ENCODE measurements around the gene RHBDD2. TPM values are rescaled to one million over a fixed set of nuclear protein-coding genes. Genes with fewer than 3 reads are reported as not detected.

The RHBDD2 gene
- total and polyA plus RNA-seq, 2 donors (not counting 3 experiments of a cell fraction or from before 2014, with no cell fraction given): 36.7 to 99.2 TPM

DNA sequence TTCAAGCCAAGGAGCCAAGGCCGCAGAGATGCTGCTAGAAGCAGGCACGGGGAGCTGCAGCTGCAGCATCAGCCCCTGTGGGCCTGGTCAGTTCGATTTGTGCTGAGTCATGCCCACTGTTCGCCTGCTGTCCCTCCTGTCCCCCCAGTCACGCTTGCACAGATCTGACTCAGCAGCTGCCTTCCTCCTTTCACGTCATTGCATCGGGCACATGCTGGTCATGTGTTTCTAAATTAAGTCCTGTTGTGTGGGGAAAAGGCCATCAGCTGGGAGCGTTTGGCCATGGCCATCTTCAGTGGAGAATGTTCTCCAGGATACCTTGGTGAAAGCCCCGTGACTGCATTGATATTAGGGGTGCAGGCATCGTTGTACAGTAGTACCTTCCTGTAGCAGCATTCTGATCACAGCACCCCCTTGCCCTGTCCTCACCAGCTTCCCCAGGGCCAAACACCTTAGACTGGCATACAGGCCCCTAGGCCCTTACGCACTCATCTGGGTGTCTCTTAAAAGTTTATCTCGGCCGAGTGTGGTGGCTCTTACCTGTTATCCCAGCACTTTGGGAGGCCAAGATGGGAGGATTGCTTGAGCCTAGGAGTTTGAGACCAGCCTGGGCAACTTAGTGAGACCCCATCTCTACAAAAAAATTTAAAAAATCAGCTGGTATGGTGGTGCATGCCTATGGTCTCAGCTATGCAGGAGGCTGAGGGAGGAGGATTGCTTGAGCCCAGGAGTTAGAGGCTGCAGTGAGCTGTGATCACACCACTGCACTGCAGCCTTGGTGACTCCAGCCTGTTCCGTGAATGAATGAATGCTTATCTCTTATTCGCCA is 59.3 kb downstream of the RHBDD2 start:
- dilution Hi-C loops (cut with MboI; ENCODE audit: extremely low pct_ligation_motif_present, low sequenced_read_pairs): no loop called here
- no TSS peak for BruUV-seq (replicated peaks)
- no peak overlapping the region for H3K4me2 ChIP-seq (ENCODE audit: insufficient read depth, low read length)

More for the DNA sequence above, 59.3 kb downstream of the RHBDD2 start:
- H3K9me3 ChIP-seq (replicated peaks; ENCODE audit: control insufficient read depth, insufficient read depth, low read length): no peaks in the 10 kb centered on the region
- H3K36me3 ChIP-seq (ENCODE audit: control insufficient read depth in 2 of 2, extremely low read depth in 1 of 2, insufficient read depth in 2 of 2, low read length in 2 of 2): no peaks in the 10 kb centered on the region
- no peaks in the 10 kb centered on the region for H3K27me3 ChIP-seq (ENCODE audit: control insufficient read depth in 2 of 2, insufficient read depth in 2 of 2, low read length in 2 of 2)
- H3K4me3 ChIP-seq (replicated peaks in 1 of 3; ENCODE audit: insufficient read depth in 1 of 3, low read depth in 1 of 3, low read length in 3 of 3): no peak overlapping the region
- FAIRE-seq (peak; percentile 65), DNase-seq (ENCODE audit: low read depth, low spot score) (peak; percentile 33)
- no peak overlapping the region for H2AFZ ChIP-seq (ENCODE audit: low read depth, low read length)
- H3K79me2 ChIP-seq (ENCODE audit: control insufficient read depth, insufficient read depth, low read length): peaks cover 3% of the 10 kb centered on the region
- TF ChIP-seq, protein P1, sequence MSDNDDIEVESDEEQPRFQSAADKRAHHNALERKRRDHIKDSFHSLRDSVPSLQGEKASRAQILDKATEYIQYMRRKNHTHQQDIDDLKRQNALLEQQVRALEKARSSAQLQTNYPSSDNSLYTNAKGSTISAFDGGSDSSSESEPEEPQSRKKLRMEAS (IDR thresholded peaks at IDR 0.05; ENCODE audit: insufficient read depth, insufficient read length): no peak
- TF ChIP-seq EZH2 (IDR thresholded peaks at IDR 0.05; ENCODE audit: borderline replicate concordance, low read depth, low read length, severe bottlenecking) (no peak), JUN (IDR thresholded peaks at IDR 0.05; ENCODE audit: borderline replicate concordance, insufficient read depth, insufficient read length, low read depth) (no peak), POLR2A (IDR thresholded peaks at IDR 0.05; ENCODE audit: low read depth, low read length) (no peak), FOS (IDR thresholded peaks at IDR 0.05; ENCODE audit: borderline replicate concordance, insufficient read depth, low read length) (no peak), CTCF (IDR thresholded peaks at IDR 0.05; ENCODE audit: extremely low read depth in 1 of 2, insufficient read depth in 1 of 2, low read depth in 1 of 2, low read length in 2 of 2) (no peak), GATA2 (IDR thresholded peaks at IDR 0.05; ENCODE audit: insufficient read depth, insufficient read length, low read depth, low read length) (no peak), POLR2AphosphoS5 (IDR thresholded peaks at IDR 0.05; ENCODE audit: insufficient read depth, low read depth, low read length) (no peak), MYC (IDR thresholded peaks at IDR 0.05; ENCODE audit: low read depth, low read length) (no peak)
- peaks cover 5% of the 10 kb centered on the region for H3K4me1 ChIP-seq (ENCODE audit: control insufficient read depth, extremely low read depth, insufficient read depth, low read length)
- H3K9ac ChIP-seq (replicated peaks; ENCODE audit: extremely low read depth, insufficient read depth, low read length): no peak overlapping the region
- POLR2A ChIA-PET: no interaction called here
- CTCF ChIA-PET: interaction anchor here (0.7 to 1.0 kb wide), 2 partner anchors 17 to 71 kb away, joined by 3 read pairs; no protein-coding TSS in a partner anchor
- no peak overlapping the region for H3K27ac ChIP-seq (ENCODE audit: insufficient read depth, low read depth, low read length)
- H3K9me1 ChIP-seq (replicated peaks; ENCODE audit: control insufficient read depth, extremely low read depth, insufficient read depth, low read length): no peaks in the 10 kb centered on the region
- intact Hi-C loops (cut with micrococcal nuclease): no loop called here
- no peaks in the 10 kb centered on the region for H4K20me1 ChIP-seq (replicated peaks; ENCODE audit: control insufficient read depth, extremely low read depth, insufficient read depth, low read length)

Small RNAs within 50 kb of the gene (microRNA-seq; reads per million reads assigned to microRNA genes)
- not detected for gene MIR4651 (ENCODE audit: borderline number of aligned reads, borderline replicate concordance)

Other genes with a start within 250 kb of the RHBDD2 start
- 45.1 and 47.6 TPM in 2 replicates for gene HIP1, start 140.1 kb upstream of the RHBDD2 start, total RNA-seq
- gene HIP1, start 140.1 kb upstream of the RHBDD2 start, polyA plus RNA-seq: 22.3 and 23.7 TPM in 2 replicates
- gene CCL26, start 106.8 kb upstream of the RHBDD2 start, total RNA-seq: not detected in 2 replicates
- not detected in 2 replicates for gene CCL26, start 106.8 kb upstream of the RHBDD2 start, polyA plus RNA-seq
- gene CCL24, start 65.2 kb upstream of the RHBDD2 start, total RNA-seq: not detected in 2 replicates
- gene CCL24, start 65.2 kb upstream of the RHBDD2 start, polyA plus RNA-seq: not detected in 2 replicates
- 71.9 and 73.6 TPM in 2 replicates for gene POR, start 36.1 kb downstream of the RHBDD2 start, total RNA-seq
- 59.5 and 78.2 TPM in 2 replicates for gene POR, start 36.1 kb downstream of the RHBDD2 start, polyA plus RNA-seq
- gene TMEM120A, start 115.6 kb downstream of the RHBDD2 start, total RNA-seq: 38.6 and 47.3 TPM in 2 replicates
- 133 and 159 TPM in 2 replicates for gene TMEM120A, start 115.6 kb downstream of the RHBDD2 start, polyA plus RNA-seq
- gene STYXL1, start 169.0 kb downstream of the RHBDD2 start, total RNA-seq: 23.0 and 24.3 TPM in 2 replicates
- 67.6 and 70.9 TPM in 2 replicates for gene STYXL1, start 169.0 kb downstream of the RHBDD2 start, polyA plus RNA-seq
- 168 and 175 TPM in 2 replicates for gene MDH2, start 169.1 kb downstream of the RHBDD2 start, total RNA-seq
- 121 and 123 TPM in 2 replicates for gene MDH2, start 169.1 kb downstream of the RHBDD2 start, polyA plus RNA-seq